GM12878 (cell line): Measurements from ENCODE around the gene PF4V1. TPM values are rescaled to one million over a fixed set of nuclear protein-coding genes. Genes with fewer than 3 reads are reported as not detected.

Experiments
- LARP7 ChIP-seq: fragments of 450-650 bp; IDR thresholded peaks from 2 replicates; pipeline ENCODE4 v1.6.1; 2017; ENCODE audit warnings: mild to moderate bottlenecking
- polyA plus RNA-seq, 11 experiments: library from polyadenylated mRNA; depleted of rRNA in 4 of 11; unstranded in 6 of 11; stranded (reverse) in 5 of 11; fragments of >200 nt; fragmentation: Nextera tagmentation in 4 of 11; fragmentation: Illumina TruSeq in 1 of 11; extraction: Ambion mirVana in 4 of 11; extraction: Trizol in 1 of 11; gene quantifications; 1 replicate in 1 of 11; 2 replicates in 10 of 11; pipeline versions ENCODE4 v1.2.1 to v1.2.3, GENCODE V29; 2011 to 2016; ENCODE audit warnings: inconsistent platforms in 2 of 11, missing spikeins in 2 of 11, low read depth in 1 of 11
- total RNA-seq, 4 experiments: library from RNA; depleted of rRNA in 3 of 4; stranded (reverse); fragments of >200 nt in 3 of 4; fragmentation: Illumina TruSeq in 1 of 4; extraction: Trizol in 1 of 4; gene quantifications; 2 replicates each; pipeline versions ENCODE4 v1.2.1 to v1.2.3, GENCODE V29; 2013 to 2021
- TF ChIP-seq, protein P1 (sequence below): fragments of 450-650 bp; formaldehyde crosslinking; IDR thresholded peaks from 2 replicates; pipeline ENCODE4 v1.4.0; 2022; ENCODE audit warnings: mild to moderate bottlenecking, moderate library complexity
- TF ChIP-seq, protein P2 (sequence below): IDR thresholded peaks from 2 replicates; pipeline ENCODE4 v1.6.1; 2011; ENCODE audit warnings: borderline replicate concordance, low read depth, mild to moderate bottlenecking, moderate library complexity, low read length; ENCODE audit not compliant: insufficient read depth, poor library complexity, severe bottlenecking
- TF ChIP-seq, protein P3 (sequence below): fragments of 450-650 bp; formaldehyde crosslinking; IDR thresholded peaks from 2 replicates; pipeline ENCODE4 v1.5.0; 2022; ENCODE audit warnings: mild to moderate bottlenecking, missing genetic modification characterization
- TF ChIP-seq, protein P4 (sequence below): IDR thresholded peaks from 2 replicates; pipeline ENCODE4 v1.6.1; 2011; ENCODE audit warnings: low read depth, low read length, improper control_type of control experiment, borderline replicate concordance
- TF ChIP-seq, protein P5 (sequence below): fragments of 450-650 bp; IDR thresholded peaks from 2 replicates; pipeline ENCODE4 v1.6.1; 2016; ENCODE audit warnings: mild to moderate bottlenecking
- TF ChIP-seq, protein P6 (sequence below), 3 experiments: IDR thresholded peaks in 2 of 3; conservative IDR thresholded peaks in 1 of 3; 2 replicates each; pipeline ENCODE4 v1.5.1; 2011; ENCODE audit warnings: low read depth in 3 of 3, low read length in 3 of 3, mild to moderate bottlenecking in 3 of 3, control low read depth in 2 of 3, moderate library complexity in 2 of 3, inconsistent platforms in 1 of 3, mixed read lengths in 1 of 3; ENCODE audit not compliant: control insufficient read depth in 2 of 3, insufficient read depth in 1 of 3; ENCODE audit errors: extremely low read depth in 1 of 3

The PF4V1 gene
- total and polyA plus RNA-seq, 10 of the 15 experiments (the other 5 are each of a cell fraction or from before 2014, with no cell fraction given) = not detected

DNA sequence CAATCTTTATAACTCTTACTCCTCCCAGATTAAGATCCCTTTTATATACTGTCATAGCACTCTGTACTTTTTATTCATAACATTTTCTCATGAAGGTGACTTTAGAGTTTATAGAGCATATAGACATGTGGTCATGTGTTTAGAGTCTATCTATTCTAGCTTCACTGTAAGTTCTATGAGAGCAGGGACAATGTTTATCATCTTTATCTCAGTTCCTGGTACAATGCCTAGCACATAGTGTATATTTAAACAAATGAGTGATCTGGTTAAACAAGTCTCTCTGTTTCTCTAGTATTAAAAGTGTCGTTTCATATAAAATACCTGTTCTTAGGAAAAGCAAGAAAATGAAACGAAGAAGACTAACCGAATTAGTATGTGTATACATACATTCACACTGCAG lies 13.4 kb upstream of the PF4V1 start (continued):
- TF ChIP-seq, protein P1, sequence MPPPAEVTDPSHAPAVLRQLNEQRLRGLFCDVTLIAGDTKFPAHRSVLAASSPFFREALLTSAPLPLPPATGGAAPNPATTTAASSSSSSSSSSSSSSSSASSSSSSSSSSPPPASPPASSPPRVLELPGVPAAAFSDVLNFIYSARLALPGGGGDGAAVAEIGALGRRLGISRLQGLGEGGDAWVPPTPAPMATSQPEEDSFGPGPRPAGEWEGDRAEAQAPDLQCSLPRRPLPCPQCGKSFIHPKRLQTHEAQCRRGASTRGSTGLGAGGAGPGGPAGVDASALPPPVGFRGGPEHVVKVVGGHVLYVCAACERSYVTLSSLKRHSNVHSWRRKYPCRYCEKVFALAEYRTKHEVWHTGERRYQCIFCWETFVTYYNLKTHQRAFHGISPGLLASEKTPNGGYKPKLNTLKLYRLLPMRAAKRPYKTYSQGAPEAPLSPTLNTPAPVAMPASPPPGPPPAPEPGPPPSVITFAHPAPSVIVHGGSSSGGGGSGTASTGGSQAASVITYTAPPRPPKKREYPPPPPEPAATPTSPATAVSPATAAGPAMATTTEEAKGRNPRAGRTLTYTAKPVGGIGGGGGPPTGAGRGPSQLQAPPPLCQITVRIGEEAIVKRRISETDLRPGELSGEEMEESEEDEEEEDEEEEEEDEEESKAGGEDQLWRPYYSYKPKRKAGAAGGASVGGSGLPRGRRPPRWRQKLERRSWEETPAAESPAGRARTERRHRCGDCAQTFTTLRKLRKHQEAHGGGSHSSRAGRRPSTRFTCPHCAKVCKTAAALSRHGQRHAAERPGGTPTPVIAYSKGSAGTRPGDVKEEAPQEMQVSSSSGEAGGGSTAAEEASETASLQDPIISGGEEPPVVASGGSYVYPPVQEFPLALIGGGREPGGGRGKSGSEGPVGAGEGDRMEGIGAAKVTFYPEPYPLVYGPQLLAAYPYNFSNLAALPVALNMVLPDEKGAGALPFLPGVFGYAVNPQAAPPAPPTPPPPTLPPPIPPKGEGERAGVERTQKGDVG (CRISPR knock-in tag) = no peak
- TF ChIP-seq, protein P2, sequence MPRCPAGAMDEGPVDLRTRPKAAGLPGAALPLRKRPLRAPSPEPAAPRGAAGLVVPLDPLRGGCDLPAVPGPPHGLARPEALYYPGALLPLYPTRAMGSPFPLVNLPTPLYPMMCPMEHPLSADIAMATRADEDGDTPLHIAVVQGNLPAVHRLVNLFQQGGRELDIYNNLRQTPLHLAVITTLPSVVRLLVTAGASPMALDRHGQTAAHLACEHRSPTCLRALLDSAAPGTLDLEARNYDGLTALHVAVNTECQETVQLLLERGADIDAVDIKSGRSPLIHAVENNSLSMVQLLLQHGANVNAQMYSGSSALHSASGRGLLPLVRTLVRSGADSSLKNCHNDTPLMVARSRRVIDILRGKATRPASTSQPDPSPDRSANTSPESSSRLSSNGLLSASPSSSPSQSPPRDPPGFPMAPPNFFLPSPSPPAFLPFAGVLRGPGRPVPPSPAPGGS = no peak
- TF ChIP-seq, protein P3, sequence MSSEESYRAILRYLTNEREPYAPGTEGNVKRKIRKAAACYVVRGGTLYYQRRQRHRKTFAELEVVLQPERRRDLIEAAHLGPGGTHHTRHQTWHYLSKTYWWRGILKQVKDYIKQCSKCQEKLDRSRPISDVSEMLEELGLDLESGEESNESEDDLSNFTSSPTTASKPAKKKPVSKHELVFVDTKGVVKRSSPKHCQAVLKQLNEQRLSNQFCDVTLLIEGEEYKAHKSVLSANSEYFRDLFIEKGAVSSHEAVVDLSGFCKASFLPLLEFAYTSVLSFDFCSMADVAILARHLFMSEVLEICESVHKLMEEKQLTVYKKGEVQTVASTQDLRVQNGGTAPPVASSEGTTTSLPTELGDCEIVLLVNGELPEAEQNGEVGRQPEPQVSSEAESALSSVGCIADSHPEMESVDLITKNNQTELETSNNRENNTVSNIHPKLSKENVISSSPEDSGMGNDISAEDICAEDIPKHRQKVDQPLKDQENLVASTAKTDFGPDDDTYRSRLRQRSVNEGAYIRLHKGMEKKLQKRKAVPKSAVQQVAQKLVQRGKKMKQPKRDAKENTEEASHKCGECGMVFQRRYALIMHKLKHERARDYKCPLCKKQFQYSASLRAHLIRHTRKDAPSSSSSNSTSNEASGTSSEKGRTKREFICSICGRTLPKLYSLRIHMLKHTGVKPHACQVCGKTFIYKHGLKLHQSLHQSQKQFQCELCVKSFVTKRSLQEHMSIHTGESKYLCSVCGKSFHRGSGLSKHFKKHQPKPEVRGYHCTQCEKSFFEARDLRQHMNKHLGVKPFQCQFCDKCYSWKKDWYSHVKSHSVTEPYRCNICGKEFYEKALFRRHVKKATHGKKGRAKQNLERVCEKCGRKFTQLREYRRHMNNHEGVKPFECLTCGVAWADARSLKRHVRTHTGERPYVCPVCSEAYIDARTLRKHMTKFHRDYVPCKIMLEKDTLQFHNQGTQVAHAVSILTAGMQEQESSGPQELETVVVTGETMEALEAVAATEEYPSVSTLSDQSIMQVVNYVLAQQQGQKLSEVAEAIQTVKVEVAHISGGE (CRISPR knock-in tag) = no peak
- TF ChIP-seq LARP7 = no peak
- TF ChIP-seq, protein P4, sequence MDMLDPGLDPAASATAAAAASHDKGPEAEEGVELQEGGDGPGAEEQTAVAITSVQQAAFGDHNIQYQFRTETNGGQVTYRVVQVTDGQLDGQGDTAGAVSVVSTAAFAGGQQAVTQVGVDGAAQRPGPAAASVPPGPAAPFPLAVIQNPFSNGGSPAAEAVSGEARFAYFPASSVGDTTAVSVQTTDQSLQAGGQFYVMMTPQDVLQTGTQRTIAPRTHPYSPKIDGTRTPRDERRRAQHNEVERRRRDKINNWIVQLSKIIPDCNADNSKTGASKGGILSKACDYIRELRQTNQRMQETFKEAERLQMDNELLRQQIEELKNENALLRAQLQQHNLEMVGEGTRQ = no peak
- TF ChIP-seq, protein P5, sequence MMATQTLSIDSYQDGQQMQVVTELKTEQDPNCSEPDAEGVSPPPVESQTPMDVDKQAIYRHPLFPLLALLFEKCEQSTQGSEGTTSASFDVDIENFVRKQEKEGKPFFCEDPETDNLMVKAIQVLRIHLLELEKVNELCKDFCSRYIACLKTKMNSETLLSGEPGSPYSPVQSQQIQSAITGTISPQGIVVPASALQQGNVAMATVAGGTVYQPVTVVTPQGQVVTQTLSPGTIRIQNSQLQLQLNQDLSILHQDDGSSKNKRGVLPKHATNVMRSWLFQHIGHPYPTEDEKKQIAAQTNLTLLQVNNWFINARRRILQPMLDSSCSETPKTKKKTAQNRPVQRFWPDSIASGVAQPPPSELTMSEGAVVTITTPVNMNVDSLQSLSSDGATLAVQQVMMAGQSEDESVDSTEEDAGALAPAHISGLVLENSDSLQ = no peak
- TF ChIP-seq, protein P6, sequence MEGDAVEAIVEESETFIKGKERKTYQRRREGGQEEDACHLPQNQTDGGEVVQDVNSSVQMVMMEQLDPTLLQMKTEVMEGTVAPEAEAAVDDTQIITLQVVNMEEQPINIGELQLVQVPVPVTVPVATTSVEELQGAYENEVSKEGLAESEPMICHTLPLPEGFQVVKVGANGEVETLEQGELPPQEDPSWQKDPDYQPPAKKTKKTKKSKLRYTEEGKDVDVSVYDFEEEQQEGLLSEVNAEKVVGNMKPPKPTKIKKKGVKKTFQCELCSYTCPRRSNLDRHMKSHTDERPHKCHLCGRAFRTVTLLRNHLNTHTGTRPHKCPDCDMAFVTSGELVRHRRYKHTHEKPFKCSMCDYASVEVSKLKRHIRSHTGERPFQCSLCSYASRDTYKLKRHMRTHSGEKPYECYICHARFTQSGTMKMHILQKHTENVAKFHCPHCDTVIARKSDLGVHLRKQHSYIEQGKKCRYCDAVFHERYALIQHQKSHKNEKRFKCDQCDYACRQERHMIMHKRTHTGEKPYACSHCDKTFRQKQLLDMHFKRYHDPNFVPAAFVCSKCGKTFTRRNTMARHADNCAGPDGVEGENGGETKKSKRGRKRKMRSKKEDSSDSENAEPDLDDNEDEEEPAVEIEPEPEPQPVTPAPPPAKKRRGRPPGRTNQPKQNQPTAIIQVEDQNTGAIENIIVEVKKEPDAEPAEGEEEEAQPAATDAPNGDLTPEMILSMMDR (IDR thresholded peaks at IDR 0.05 in 2 of 3, conservative IDR thresholded peaks at IDR 0.05 in 1 of 3; ENCODE audit: control insufficient read depth in 2 of 3, extremely low read depth in 1 of 3, insufficient read depth in 1 of 3, low read depth in 3 of 3, low read length in 3 of 3) = no peak
